ENCODE measurements around the gene LZTR1. TPM values are rescaled to one million over a fixed set of nuclear protein-coding genes. Genes with fewer than 3 reads are reported as not detected.

Gene LZTR1
- total and polyA plus RNA-seq, 2 experiments from 2014 or later, result 9.2 to 39.9 TPM

GRCh38 chr22:21025763-21026755 lies 44.0 kb downstream of the LZTR1 start:
- no peaks in the 10 kb centered on the region for H3K79me2 ChIP-seq (replicated peaks; ENCODE audit: insufficient read depth)
- H3K9me3 Mint-ChIP-seq, result no peaks in the 10 kb centered on the region; the same call in 2 of the 3 replicates
- peaks cover 8% of the 10 kb centered on the region for H3K4me1 Mint-ChIP-seq
- H3K4me2 ChIP-seq, result no peak overlapping the region
- no peaks in the 10 kb centered on the region for H3K36me3 ChIP-seq (ENCODE audit: insufficient read depth)
- TF ChIP-seq ZNF331 (CRISPR knock-in tag; IDR thresholded peaks at IDR 0.05; ENCODE audit: low read depth) (no peak), EZH2phosphoT487 (IDR thresholded peaks at IDR 0.05; ENCODE audit: unreplicated experiment) (no peak), STAT1 (IDR thresholded peaks at IDR 0.05; ENCODE audit: unreplicated experiment) (no peak), CREB1 (CRISPR knock-in tag; IDR thresholded peaks at IDR 0.05; ENCODE audit: low read depth) (no peak), NANOG (IDR thresholded peaks at IDR 0.05; ENCODE audit: borderline replicate concordance) (no peak), ZNF462 (CRISPR knock-in tag; IDR thresholded peaks at IDR 0.05) (no peak), ZNF114 (CRISPR knock-in tag; IDR thresholded peaks at IDR 0.05) (no peak), ETS1 (IDR thresholded peaks at IDR 0.05) (no peak), EZH2 (IDR thresholded peaks at IDR 0.05; ENCODE audit: low read depth, unreplicated experiment) (no peak), JUNB (IDR thresholded peaks at IDR 0.05; ENCODE audit: unreplicated experiment) (no peak), POLR2AphosphoS5 (IDR thresholded peaks at IDR 0.05; ENCODE audit: low read depth) (no peak)
- TF ChIP-seq, protein P1, sequence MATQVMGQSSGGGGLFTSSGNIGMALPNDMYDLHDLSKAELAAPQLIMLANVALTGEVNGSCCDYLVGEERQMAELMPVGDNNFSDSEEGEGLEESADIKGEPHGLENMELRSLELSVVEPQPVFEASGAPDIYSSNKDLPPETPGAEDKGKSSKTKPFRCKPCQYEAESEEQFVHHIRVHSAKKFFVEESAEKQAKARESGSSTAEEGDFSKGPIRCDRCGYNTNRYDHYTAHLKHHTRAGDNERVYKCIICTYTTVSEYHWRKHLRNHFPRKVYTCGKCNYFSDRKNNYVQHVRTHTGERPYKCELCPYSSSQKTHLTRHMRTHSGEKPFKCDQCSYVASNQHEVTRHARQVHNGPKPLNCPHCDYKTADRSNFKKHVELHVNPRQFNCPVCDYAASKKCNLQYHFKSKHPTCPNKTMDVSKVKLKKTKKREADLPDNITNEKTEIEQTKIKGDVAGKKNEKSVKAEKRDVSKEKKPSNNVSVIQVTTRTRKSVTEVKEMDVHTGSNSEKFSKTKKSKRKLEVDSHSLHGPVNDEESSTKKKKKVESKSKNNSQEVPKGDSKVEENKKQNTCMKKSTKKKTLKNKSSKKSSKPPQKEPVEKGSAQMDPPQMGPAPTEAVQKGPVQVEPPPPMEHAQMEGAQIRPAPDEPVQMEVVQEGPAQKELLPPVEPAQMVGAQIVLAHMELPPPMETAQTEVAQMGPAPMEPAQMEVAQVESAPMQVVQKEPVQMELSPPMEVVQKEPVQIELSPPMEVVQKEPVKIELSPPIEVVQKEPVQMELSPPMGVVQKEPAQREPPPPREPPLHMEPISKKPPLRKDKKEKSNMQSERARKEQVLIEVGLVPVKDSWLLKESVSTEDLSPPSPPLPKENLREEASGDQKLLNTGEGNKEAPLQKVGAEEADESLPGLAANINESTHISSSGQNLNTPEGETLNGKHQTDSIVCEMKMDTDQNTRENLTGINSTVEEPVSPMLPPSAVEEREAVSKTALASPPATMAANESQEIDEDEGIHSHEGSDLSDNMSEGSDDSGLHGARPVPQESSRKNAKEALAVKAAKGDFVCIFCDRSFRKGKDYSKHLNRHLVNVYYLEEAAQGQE (IDR thresholded peaks at IDR 0.05; ENCODE audit: unreplicated experiment), result no peak
- TF ChIP-seq, protein P2, sequence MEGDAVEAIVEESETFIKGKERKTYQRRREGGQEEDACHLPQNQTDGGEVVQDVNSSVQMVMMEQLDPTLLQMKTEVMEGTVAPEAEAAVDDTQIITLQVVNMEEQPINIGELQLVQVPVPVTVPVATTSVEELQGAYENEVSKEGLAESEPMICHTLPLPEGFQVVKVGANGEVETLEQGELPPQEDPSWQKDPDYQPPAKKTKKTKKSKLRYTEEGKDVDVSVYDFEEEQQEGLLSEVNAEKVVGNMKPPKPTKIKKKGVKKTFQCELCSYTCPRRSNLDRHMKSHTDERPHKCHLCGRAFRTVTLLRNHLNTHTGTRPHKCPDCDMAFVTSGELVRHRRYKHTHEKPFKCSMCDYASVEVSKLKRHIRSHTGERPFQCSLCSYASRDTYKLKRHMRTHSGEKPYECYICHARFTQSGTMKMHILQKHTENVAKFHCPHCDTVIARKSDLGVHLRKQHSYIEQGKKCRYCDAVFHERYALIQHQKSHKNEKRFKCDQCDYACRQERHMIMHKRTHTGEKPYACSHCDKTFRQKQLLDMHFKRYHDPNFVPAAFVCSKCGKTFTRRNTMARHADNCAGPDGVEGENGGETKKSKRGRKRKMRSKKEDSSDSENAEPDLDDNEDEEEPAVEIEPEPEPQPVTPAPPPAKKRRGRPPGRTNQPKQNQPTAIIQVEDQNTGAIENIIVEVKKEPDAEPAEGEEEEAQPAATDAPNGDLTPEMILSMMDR (conservative IDR thresholded peaks at IDR 0.05; ENCODE audit: low read depth in 2 of 2), result no peak
- DNase-seq (ENCODE audit: low spot score) (no peak), ATAC-seq (no peak)
- no peak overlapping the region for H3K27ac ChIP-seq (ENCODE audit: low read depth)
- H3K27ac Mint-ChIP-seq, result no peak overlapping the region
- no peak overlapping the region for H2AFZ ChIP-seq
- H3K9me2 ChIP-seq (ENCODE audit: insufficient read depth), result no peaks in the 10 kb centered on the region
- H3K4me3 Mint-ChIP-seq, result no peak overlapping the region
- H3K4me1 ChIP-seq (ENCODE audit: insufficient read depth), result no peaks in the 10 kb centered on the region
- no peaks in the 10 kb centered on the region for H3K36me3 Mint-ChIP-seq (ENCODE audit: low read depth)
- no peaks in the 10 kb centered on the region for H4K20me1 ChIP-seq (replicated peaks; ENCODE audit: insufficient read depth)
- H3K27me3 ChIP-seq (ENCODE audit: insufficient read depth), result peaks cover 2% of the 10 kb centered on the region; the same call in 1 of the 2 replicates
- H3K27me3 Mint-ChIP-seq (ENCODE audit: insufficient read depth, low read depth, poor library complexity), result peaks cover 18% of the 10 kb centered on the region
- H3F3A ChIP-seq (replicated peaks; ENCODE audit: low read depth), result no peaks in the 10 kb centered on the region
- H3K4me3 ChIP-seq, result no peak overlapping the region
